HepG2 (cell line): ENCODE data around the gene TMEM129. TPM values are rescaled to one million over a fixed set of nuclear protein-coding genes. Genes with fewer than 3 reads are reported as not detected.

Source experiments
- ARNT2 ChIP-seq: sonication (generic); formaldehyde crosslinking; IDR thresholded peaks from 2 replicates; pipeline ENCODE4 v1.8.0; 2022; ENCODE audit warnings: mild to moderate bottlenecking, low read depth, missing genetic modification reagents, moderate library complexity
- ATM ChIP-seq: fragments of 450-650 bp; IDR thresholded peaks from 2 replicates; pipeline ENCODE4 v1.7.1; 2017; ENCODE audit warnings: mild to moderate bottlenecking, borderline replicate concordance
- BORCS8-MEF2B ChIP-seq: sonication (generic); formaldehyde crosslinking; IDR thresholded peaks from 2 replicates; pipeline ENCODE4 v1.8.0; 2022; ENCODE audit warnings: mild to moderate bottlenecking, missing genetic modification reagents
- ELK4 ChIP-seq: sonication (generic); formaldehyde crosslinking; IDR thresholded peaks from 2 replicates; pipeline ENCODE4 v1.9.0; 2021; ENCODE audit warnings: missing genetic modification reagents, borderline replicate concordance
- HMG20B ChIP-seq: conservative IDR thresholded peaks from 2 replicates; pipeline ENCODE4 v1.6.1; 2016; ENCODE audit warnings: missing genetic modification reagents, missing compliant biosample characterization
- HOXD1 ChIP-seq: sonication (generic); formaldehyde crosslinking; IDR thresholded peaks from 2 replicates; pipeline ENCODE4 v1.5.0; 2020; ENCODE audit warnings: missing genetic modification reagents
- IKZF4 ChIP-seq: sonication (generic); formaldehyde crosslinking; IDR thresholded peaks from 2 replicates; pipeline ENCODE4 v1.5.1; 2020; ENCODE audit warnings: borderline replicate concordance, mild to moderate bottlenecking, low read depth, missing genetic modification reagents; ENCODE audit errors: not compliant biosample characterization
- JDP2 ChIP-seq: sonication (generic); formaldehyde crosslinking; IDR thresholded peaks from 2 replicates; pipeline ENCODE4 v1.8.1; 2022; ENCODE audit warnings: missing genetic modification reagents, borderline replicate concordance
- MIER2 ChIP-seq: IDR thresholded peaks from 2 replicates; pipeline ENCODE4 v1.6.1; 2016; ENCODE audit warnings: missing biosample characterization, missing genetic modification reagents
- NFIB ChIP-seq: sonication (generic); formaldehyde crosslinking; IDR thresholded peaks from 2 replicates; pipeline ENCODE4 v1.9.0; 2021; ENCODE audit warnings: missing genetic modification reagents, mild to moderate bottlenecking, borderline replicate concordance
- RCOR2 ChIP-seq: IDR thresholded peaks from 2 replicates; pipeline ENCODE4 v1.6.1; 2016; ENCODE audit warnings: missing biosample characterization, missing genetic modification reagents
- SP2 ChIP-seq: sonication (generic); formaldehyde crosslinking; IDR thresholded peaks from 2 replicates; pipeline ENCODE4 v1.5.1; 2020; ENCODE audit warnings: mild to moderate bottlenecking, missing genetic modification reagents
- SYNCRIP ChIP-seq: fragments of 200-400 bp; formaldehyde crosslinking; IDR thresholded peaks from 2 replicates; pipeline ENCODE4 v1.6.1; 2018; ENCODE audit warnings: mild to moderate bottlenecking, low read depth, low read length; ENCODE audit not compliant: insufficient read depth
- TCF7 ChIP-seq: sonication (generic); IDR thresholded peaks from 2 replicates; pipeline ENCODE4 v1.6.1; 2016; ENCODE audit warnings: antibody characterized with exemption, low read depth
- TFDP2 ChIP-seq: sonication (generic); formaldehyde crosslinking; IDR thresholded peaks from 2 replicates; pipeline ENCODE4 v1.4.0; 2020; ENCODE audit warnings: missing genetic modification reagents
- TSC22D2 ChIP-seq: sonication (generic); formaldehyde crosslinking; IDR thresholded peaks from 2 replicates; pipeline ENCODE4 v1.5.1; 2020; ENCODE audit warnings: missing genetic modification reagents, mild to moderate bottlenecking, borderline replicate concordance
- XRCC5 ChIP-seq: fragments of 200-400 bp; formaldehyde crosslinking; optimal IDR thresholded peaks from 2 replicates; pipeline ENCODE3; 2017; ENCODE audit warnings: mild to moderate bottlenecking, low read length
- ZBTB39 ChIP-seq: sonication (generic); formaldehyde crosslinking; IDR thresholded peaks from 2 replicates; pipeline ENCODE4 v1.5.0; 2020; ENCODE audit warnings: missing genetic modification reagents
- ZFP1 ChIP-seq: IDR thresholded peaks from 2 replicates; pipeline ENCODE4 v1.6.1; 2016
- ZNF235 ChIP-seq: sonication (generic); formaldehyde crosslinking; IDR thresholded peaks from 2 replicates; pipeline ENCODE4 v1.8.1; 2023; ENCODE audit warnings: mild to moderate bottlenecking, missing genetic modification reagents, borderline replicate concordance
- ZNF577 ChIP-seq: sonication (generic); formaldehyde crosslinking; IDR thresholded peaks from 2 replicates; pipeline ENCODE4 v1.4.0; 2020; ENCODE audit warnings: mild to moderate bottlenecking, low read depth, missing genetic modification reagents, borderline replicate concordance
- ZNF773 ChIP-seq: sonication (generic); formaldehyde crosslinking; IDR thresholded peaks from 2 replicates; pipeline ENCODE4 v1.4.0; 2020; ENCODE audit warnings: missing genetic modification reagents, borderline replicate concordance
- ZNF790 ChIP-seq: sonication (generic); formaldehyde crosslinking; IDR thresholded peaks from 2 replicates; pipeline ENCODE4 v1.8.0; 2022; ENCODE audit warnings: missing genetic modification reagents, mild to moderate bottlenecking, borderline replicate concordance
- ZNF800 ChIP-seq: sonication (generic); formaldehyde crosslinking; IDR thresholded peaks from 2 replicates; pipeline ENCODE4 v1.4.0; 2020; ENCODE audit warnings: missing genetic modification reagents
- ZSCAN25 ChIP-seq: sonication (generic); formaldehyde crosslinking; IDR thresholded peaks from 2 replicates; pipeline ENCODE4 v1.8.0; 2022; ENCODE audit warnings: mild to moderate bottlenecking, missing genetic modification reagents
- polyA plus RNA-seq, 8 experiments: library from polyadenylated mRNA; depleted of rRNA in 3 of 8; stranded (reverse) in 7 of 8; unstranded in 1 of 8; fragments of >200 nt; fragmentation: Illumina TruSeq in 4 of 8; extraction: Trizol in 4 of 8; gene quantifications; 2 replicates each; pipeline versions ENCODE4 v1.2.1 to v1.2.3, GENCODE V29; 2011 to 2016; ENCODE audit warnings: low read depth in 4 of 8, missing spikeins in 1 of 8, mixed read lengths in 1 of 8; ENCODE audit not compliant: insufficient read depth in 1 of 8
- total RNA-seq, 5 experiments: library from RNA; depleted of rRNA; stranded (reverse); fragments of >200 nt; fragmentation: Illumina TruSeq; extraction: Trizol; gene quantifications; 2 replicates each; pipeline ENCODE4 v1.2.3, GENCODE V29; 2016; ENCODE audit warnings: low read depth in 1 of 5

The TMEM129 gene
- total and polyA plus RNA-seq, 2 of the 13 experiments (the other 11 are each of a cell fraction or from before 2014, with no cell fraction given): 19.0 to 25.8 TPM

- no peak for TF ChIP-seq ATM
- TF ChIP-seq ZFP1: 0 out of 2 replicates have a peak, but pooled peaks have one; percentile 17
- no peak for TF ChIP-seq IKZF4 (CRISPR knock-in tag)
- TF ChIP-seq ZSCAN25 (CRISPR knock-in tag): no peak
- TF ChIP-seq ARNT2 (CRISPR knock-in tag): peak; percentile 57; the same call in 1 of the 2 replicates
- 0 out of 2 replicates have a peak, but pooled peaks have one; percentile 66 for TF ChIP-seq ZBTB39 (CRISPR knock-in tag)
- no peak for TF ChIP-seq ELK4 (CRISPR knock-in tag)
- TF ChIP-seq MIER2 (CRISPR knock-in tag): no peak; the same call in 1 of the 2 replicates
- TF ChIP-seq RCOR2 (CRISPR knock-in tag): no peak
- peak; percentile 37; the same call in 1 of the 2 replicates for TF ChIP-seq BORCS8-MEF2B (CRISPR knock-in tag)
- TF ChIP-seq ZNF577 (CRISPR knock-in tag): no peak
- no peak for TF ChIP-seq ZNF235 (CRISPR knock-in tag)
- TF ChIP-seq TSC22D2 (CRISPR knock-in tag): no peak
- TF ChIP-seq SYNCRIP: no peak
- peak; percentile 60 for TF ChIP-seq XRCC5
- TF ChIP-seq ZNF800 (CRISPR knock-in tag): no peak
- no peak for TF ChIP-seq NFIB (CRISPR knock-in tag)
- TF ChIP-seq HMG20B (CRISPR knock-in tag): no peak
- TF ChIP-seq JDP2 (CRISPR knock-in tag): no peak
- peak; percentile 96 for TF ChIP-seq TFDP2 (CRISPR knock-in tag)
- no peak for TF ChIP-seq ZNF790 (CRISPR knock-in tag)
- no peak for TF ChIP-seq ZNF773
- TF ChIP-seq SP2 (CRISPR knock-in tag): peak; percentile 81
- TF ChIP-seq TCF7: no peak
- TF ChIP-seq HOXD1: no peak
Measured at GRCh38 chr4:1721003-1721665, at the start of gene TMEM129, which contains the start of gene TACC3 (continued).
